ENCODE measurements around the gene POLR2E. TPM values are rescaled to one million over a fixed set of nuclear protein-coding genes. Genes with fewer than 3 reads are reported as not detected.
"Not testable (repeated sequence)": the region's sequence is repeated elsewhere in the genome, so short reads cannot be mapped to it uniquely, and the experiment has no call there.

The POLR2E gene
- total RNA-seq, 4 donors from 2014 or later: 151 to 216 (median 188) TPM

- DNase-seq (ENCODE audit: low spot score) (no peak), ATAC-seq (ENCODE audit: low FRiP score) (peak; percentile 7)
- no peak for TF ChIP-seq CTCF (IDR thresholded peaks at IDR 0.05)
These were observed 37.6 kb upstream of the POLR2E start for GRCh38 chr19:1132552-1133383.

GRCh38 chr19:1131718-1132551 lies 36.8 kb upstream of the POLR2E start:
- DNase-seq (ENCODE audit: low spot score) (peak; percentile 85), ATAC-seq (ENCODE audit: low FRiP score) (peak; percentile 76)
- no peak for TF ChIP-seq CTCF (IDR thresholded peaks at IDR 0.05)

- no peak for ATAC-seq (ENCODE audit: low FRiP score)
- no peak for DNase-seq (ENCODE audit: low spot score)
These were observed 35.9 kb upstream of the POLR2E start for GRCh38 chr19:1130771-1131717.

GRCh38 chr19:1129535-1129934 lies 34.4 kb upstream of the POLR2E start:
- no peak for TF ChIP-seq CTCF (IDR thresholded peaks at IDR 0.05)
- ATAC-seq (ENCODE audit: low FRiP score): no peak
- no peak for DNase-seq (ENCODE audit: low spot score)

More at GRCh38 chr19:1130771-1131717, 35.9 kb upstream of the POLR2E start:
- no peak for TF ChIP-seq CTCF (IDR thresholded peaks at IDR 0.05)

GRCh38 chr19:1129084-1129483 lies 33.9 kb upstream of the POLR2E start:
- ATAC-seq (ENCODE audit: low FRiP score); DNase-seq (ENCODE audit: low spot score): not testable (repeated sequence)

- DNase-seq (ENCODE audit: low spot score) (no peak), ATAC-seq (ENCODE audit: low FRiP score) (no peak)
- no peak for TF ChIP-seq CTCF (IDR thresholded peaks at IDR 0.05)
These were observed 32.9 kb upstream of the POLR2E start for GRCh38 chr19:1128106-1128505.

Measured in omental fat pad (tissue), 4 donors.